Measurements from ENCODE around the gene NSMF.

NSMF gene

DNA sequence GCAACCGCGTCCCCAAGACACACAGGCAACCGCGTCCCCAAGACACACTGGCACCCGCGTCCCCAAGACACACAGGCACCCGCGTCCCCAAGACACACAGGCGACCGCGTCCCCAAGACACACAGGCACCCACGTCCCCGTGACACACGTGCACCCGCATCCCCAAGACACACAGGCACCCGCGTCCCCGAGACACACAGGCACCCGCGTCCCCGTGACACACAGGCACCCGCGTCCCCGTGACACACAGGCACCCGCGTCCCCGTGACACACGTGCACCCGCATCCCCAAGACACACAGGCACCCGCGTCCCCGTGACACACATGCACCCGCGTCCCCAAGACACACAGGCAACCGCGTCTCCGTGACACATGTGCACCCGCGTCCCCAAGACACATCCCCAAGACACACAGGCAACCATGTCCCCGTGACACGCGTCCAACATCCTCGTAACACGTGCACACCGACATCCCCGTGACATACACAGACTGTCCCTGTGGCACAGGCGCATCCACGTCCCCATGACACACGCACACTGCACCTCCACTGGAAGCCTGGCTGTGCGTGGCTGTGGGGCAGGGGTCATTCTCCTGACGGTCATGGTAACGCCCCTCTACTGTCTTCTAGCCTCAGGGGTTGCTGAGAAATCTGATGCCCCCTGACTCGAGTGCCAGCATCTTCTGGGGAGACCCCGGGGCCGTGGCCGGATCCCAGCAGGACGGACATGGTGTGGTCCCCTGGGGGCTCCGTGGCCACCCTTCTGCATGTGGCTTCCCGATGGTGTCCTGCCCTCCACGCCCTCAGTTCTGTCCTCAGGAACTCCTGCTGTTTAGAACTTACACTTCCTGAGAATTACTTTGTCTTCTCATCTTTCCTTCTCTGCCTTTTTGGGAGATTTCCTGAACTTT is 60.3 kb downstream of the NSMF start:
- H3K9me3 Mint-ChIP-seq = no peaks in the 10 kb centered on the region
- H3K4me3 Mint-ChIP-seq = no peak overlapping the region
- no peak for DNase-seq
- ATAC-seq = no peak
- H3K27ac Mint-ChIP-seq = no peak overlapping the region
- H3K4me1 Mint-ChIP-seq = peaks cover 42% of the 10 kb centered on the region
- no peaks in the 10 kb centered on the region for H3K27me3 Mint-ChIP-seq

DNA sequence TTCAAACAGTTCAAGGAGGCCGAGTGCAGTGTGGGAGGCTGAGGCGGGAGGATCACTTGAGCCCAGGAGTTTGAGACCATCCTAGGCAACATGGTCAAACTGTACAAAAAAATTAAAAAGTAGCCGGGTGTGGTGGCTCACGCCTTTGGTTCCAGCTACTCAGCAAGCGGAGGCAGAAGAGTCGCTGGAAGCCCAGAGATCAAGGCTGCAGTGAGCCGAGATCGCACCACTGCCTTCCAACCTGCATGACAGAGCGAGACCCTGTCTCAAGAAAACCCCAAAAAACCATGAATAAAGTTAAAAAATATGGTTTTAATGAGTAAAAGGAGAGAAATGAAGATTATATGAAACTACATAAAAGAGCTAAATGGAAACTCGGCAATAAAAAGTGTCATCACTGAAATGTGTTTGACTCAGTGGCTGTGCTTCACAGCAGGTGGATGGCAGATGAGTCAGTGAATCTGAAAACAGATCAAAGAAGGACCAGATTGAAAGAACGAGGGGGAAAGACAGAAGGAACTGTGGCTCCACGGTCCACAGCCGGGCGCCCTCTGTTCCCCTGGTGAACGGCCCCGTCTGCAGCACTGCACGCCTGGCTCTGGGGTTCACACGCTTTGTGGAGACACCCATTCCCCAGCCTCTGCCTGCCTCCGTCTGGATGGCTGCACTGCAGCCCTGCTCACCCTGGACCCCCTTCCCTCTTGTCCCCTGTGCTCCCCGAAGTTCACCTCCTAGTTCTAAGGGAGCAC is 61.3 kb downstream of the NSMF start:
- Mint-ChIP-seq H3K27ac (peak overlapping the region in 1 of 2 donors; percentile 43), H3K9me3 (no peaks in the 10 kb centered on the region), H3K4me3 (peak overlapping the region; percentile 16 to 29), H3K27me3 (no peaks in the 10 kb centered on the region), H3K4me1 (peaks cover 42% of the 10 kb centered on the region)
- peak; percentile 93 for ATAC-seq
- DNase-seq = peak in 1 of 2 donors; percentile 47

Measured in stimulated activated naive CD8-positive, alpha-beta T cell treated with anti-CD3 and anti-CD28 coated beads, Interleukin-15, amount 100 ng/mL, for 72 hours (primary cell).